ENCODE results near the gene PAMR1. TPM values are rescaled to one million over a fixed set of nuclear protein-coding genes. Genes with fewer than 3 reads are reported as not detected.

Gene PAMR1
- total RNA-seq, 4 donors from 2014 or later = 4.0 to 13.5 (median 10.4) TPM

DNA sequence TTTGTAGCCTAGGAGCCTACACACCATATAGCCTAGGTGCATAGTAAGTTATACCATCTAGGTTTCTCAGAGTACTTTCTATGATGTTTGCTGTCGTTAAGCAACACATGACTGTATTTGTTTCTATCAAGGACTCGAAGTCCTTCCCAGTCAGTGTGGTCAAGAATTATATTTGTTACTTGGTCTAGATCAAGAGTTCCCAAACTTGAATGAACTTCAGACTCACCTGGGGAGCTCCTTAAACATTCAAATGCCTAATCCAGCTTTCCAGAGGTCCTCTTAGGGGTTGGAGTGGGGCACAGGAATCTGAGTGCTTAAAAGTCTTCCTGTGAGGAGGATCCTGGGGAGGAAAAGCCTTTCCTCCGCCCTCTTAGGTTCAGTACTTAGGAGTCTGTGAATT is 41.5 kb upstream of the PAMR1 start:
- Histone ChIP-seq H3K27me3 (peaks cover 5% of the 10 kb centered on the region), H3K4me3 (no peak overlapping the region), H3K36me3 (no peaks in the 10 kb centered on the region), H3K9me3 (peaks cover 0 to 4% of the 10 kb centered on the region in 2 donors), H3K27ac (no peak overlapping the region), H3K4me1 (no peaks in the 10 kb centered on the region)
- intact Hi-C loops (cut with DNase I; ENCODE audit: low total_unique reads) (no loop called here), in situ Hi-C loops (cut with MboI; ENCODE audit: low pct_ligation_motif_present in 1 of 4, low pct_unique_long_range_greater_than_20kb in 1 of 4, low sequenced_read_pairs in 3 of 4) (no loop called here)
- no peak for DNase-seq
- 73 to 86% methylated on average over 1 to 3 of the region's 3 CpGs for WGBS, 2 donors (ENCODE audit: low coverage in 1 of 2)
- TF ChIP-seq POLR2A (IDR thresholded peaks at IDR 0.05) = no peak
- no peak for TF ChIP-seq EP300 (IDR thresholded peaks at IDR 0.05; ENCODE audit: low read depth)
- no peak for TF ChIP-seq POLR2AphosphoS5 (IDR thresholded peaks at IDR 0.05)
- TF ChIP-seq, protein P1, sequence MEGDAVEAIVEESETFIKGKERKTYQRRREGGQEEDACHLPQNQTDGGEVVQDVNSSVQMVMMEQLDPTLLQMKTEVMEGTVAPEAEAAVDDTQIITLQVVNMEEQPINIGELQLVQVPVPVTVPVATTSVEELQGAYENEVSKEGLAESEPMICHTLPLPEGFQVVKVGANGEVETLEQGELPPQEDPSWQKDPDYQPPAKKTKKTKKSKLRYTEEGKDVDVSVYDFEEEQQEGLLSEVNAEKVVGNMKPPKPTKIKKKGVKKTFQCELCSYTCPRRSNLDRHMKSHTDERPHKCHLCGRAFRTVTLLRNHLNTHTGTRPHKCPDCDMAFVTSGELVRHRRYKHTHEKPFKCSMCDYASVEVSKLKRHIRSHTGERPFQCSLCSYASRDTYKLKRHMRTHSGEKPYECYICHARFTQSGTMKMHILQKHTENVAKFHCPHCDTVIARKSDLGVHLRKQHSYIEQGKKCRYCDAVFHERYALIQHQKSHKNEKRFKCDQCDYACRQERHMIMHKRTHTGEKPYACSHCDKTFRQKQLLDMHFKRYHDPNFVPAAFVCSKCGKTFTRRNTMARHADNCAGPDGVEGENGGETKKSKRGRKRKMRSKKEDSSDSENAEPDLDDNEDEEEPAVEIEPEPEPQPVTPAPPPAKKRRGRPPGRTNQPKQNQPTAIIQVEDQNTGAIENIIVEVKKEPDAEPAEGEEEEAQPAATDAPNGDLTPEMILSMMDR (IDR thresholded peaks at IDR 0.05) = no peak

DNA sequence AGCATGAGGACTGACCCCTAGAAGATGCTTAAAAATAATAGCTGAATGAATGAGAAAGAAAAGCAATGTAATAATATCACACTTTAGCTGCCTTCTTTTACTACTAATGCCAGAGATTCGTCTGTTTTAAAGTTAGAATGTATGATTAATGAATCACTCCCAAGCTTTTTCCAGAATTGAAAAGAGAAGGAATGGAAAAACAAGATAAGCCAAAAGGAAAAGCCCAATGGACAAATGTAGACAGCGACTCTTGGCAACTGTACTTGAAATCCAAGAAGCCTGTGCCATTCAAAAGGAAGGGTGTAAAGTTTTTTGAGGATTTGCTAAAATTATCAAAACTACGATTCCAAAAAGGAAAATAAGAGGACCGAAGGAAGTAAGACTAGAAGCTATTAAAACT is 40.8 kb upstream of the PAMR1 start:
- peaks cover 0 to 4% of the 10 kb centered on the region in 2 donors for H3K9me3 ChIP-seq
- TF ChIP-seq POLR2A (IDR thresholded peaks at IDR 0.05) (no peak), EP300 (IDR thresholded peaks at IDR 0.05; ENCODE audit: low read depth) (no peak)
- no peaks in the 10 kb centered on the region for H3K4me1 ChIP-seq
- no peaks in the 10 kb centered on the region for H3K36me3 ChIP-seq
- in situ Hi-C loops (cut with MboI; ENCODE audit: low pct_ligation_motif_present in 1 of 4, low pct_unique_long_range_greater_than_20kb in 1 of 4, low sequenced_read_pairs in 3 of 4) = no loop called here
- DNase-seq = no peak
- H3K4me3 ChIP-seq = no peak overlapping the region
- intact Hi-C loops (cut with DNase I; ENCODE audit: low total_unique reads) = no loop called here
- WGBS, 2 donors (ENCODE audit: low coverage in 1 of 2) = 53 to 66% methylated on average over 4 of the region's 4 CpGs
- no peak overlapping the region for H3K27ac ChIP-seq
- H3K27me3 ChIP-seq = peaks cover 5% of the 10 kb centered on the region

DNA sequence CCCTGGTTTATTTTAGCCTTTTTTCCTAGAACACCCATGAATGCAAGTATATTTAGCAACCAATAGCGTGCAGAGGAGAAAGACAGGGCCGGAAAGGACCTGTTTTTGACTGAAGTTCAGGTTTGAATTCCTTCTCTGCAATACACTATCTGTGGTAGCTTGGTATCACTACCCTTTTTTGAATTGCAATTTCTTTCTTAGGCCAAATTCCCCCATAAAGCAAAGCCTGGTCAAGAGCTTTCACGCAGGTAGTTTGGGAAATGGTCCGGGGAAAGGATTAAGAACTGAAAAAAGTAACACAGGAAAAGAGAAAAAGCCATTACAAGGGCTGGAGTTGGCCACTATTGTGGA is 38.8 kb upstream of the PAMR1 start:
- DNase-seq = no peak
- TF ChIP-seq EP300 (IDR thresholded peaks at IDR 0.05; ENCODE audit: low read depth) (no peak), POLR2A (IDR thresholded peaks at IDR 0.05) (no peak), POLR2AphosphoS5 (IDR thresholded peaks at IDR 0.05) (no peak)
- TF ChIP-seq, protein P1 (IDR thresholded peaks at IDR 0.05) = no peak
- peaks cover 5% of the 10 kb centered on the region for H3K27me3 ChIP-seq
- intact Hi-C loops (cut with DNase I; ENCODE audit: low total_unique reads) (no loop called here), in situ Hi-C loops (cut with MboI; ENCODE audit: low pct_ligation_motif_present in 1 of 4, low pct_unique_long_range_greater_than_20kb in 1 of 4, low sequenced_read_pairs in 3 of 4) (no loop called here)
- H3K9me3 ChIP-seq = no peaks in the 10 kb centered on the region
- H3K27ac ChIP-seq = no peak overlapping the region
- WGBS, 2 donors (ENCODE audit: low coverage in 1 of 2) = 48 to 61% methylated on average over 4 of the region's 4 CpGs
- H3K4me3 ChIP-seq = no peak overlapping the region
- no peaks in the 10 kb centered on the region for H3K36me3 ChIP-seq
- no peaks in the 10 kb centered on the region for H3K4me1 ChIP-seq

DNA sequence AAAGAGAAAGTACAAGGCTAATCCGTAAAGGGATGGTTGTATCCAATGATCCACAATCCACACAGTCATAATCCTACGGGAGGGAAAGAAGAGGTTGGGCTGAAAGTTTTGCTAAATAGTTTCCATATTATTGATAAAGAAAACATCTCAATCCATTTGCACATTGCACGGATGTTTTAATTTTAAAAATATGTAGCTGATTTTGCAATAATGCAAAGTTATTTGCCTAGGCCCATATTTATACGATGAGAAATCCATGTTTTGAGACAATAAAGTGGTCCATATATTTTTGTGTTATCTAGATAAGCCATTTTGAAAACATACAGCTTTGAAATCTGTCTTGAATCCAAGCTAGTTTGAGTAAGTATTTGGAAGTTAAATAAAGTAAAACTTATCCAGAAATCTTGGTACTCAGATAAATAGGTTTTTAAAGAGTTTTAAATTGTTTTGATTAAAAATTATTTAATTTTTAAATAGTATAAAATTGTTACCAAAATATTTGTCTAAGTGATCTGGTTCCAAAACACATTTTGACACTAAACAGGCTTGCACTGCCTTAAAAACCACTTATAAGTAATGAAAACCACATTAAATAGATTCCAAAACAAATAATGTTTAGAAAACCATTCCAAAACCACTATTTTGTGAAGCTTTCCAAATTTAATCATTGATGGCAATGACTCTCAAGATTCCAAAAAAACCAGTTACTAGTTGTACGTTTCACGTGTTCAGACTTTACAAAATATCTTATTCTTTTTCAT is 38.2 kb upstream of the PAMR1 start:
- H3K36me3 ChIP-seq = no peaks in the 10 kb centered on the region
- H3K4me3 ChIP-seq = no peak overlapping the region
- in situ Hi-C loops (cut with MboI; ENCODE audit: low pct_ligation_motif_present in 1 of 4, low pct_unique_long_range_greater_than_20kb in 1 of 4, low sequenced_read_pairs in 3 of 4) = no loop called here
- WGBS, 2 donors (ENCODE audit: low coverage in 1 of 2) = 59 to 67% methylated on average over 6 of the region's 6 CpGs
- DNase-seq = no peak
- no peak overlapping the region for H3K27ac ChIP-seq
- no peaks in the 10 kb centered on the region for H3K4me1 ChIP-seq
- intact Hi-C loops (cut with DNase I; ENCODE audit: low total_unique reads) = no loop called here
- TF ChIP-seq, protein P1 (IDR thresholded peaks at IDR 0.05) = no peak
- TF ChIP-seq POLR2AphosphoS5 (IDR thresholded peaks at IDR 0.05) = no peak
- no peak for TF ChIP-seq EP300 (IDR thresholded peaks at IDR 0.05; ENCODE audit: low read depth)
- TF ChIP-seq POLR2A (IDR thresholded peaks at IDR 0.05) = no peak
- no peaks in the 10 kb centered on the region for H3K9me3 ChIP-seq
- H3K27me3 ChIP-seq = peaks cover 5% of the 10 kb centered on the region

DNA sequence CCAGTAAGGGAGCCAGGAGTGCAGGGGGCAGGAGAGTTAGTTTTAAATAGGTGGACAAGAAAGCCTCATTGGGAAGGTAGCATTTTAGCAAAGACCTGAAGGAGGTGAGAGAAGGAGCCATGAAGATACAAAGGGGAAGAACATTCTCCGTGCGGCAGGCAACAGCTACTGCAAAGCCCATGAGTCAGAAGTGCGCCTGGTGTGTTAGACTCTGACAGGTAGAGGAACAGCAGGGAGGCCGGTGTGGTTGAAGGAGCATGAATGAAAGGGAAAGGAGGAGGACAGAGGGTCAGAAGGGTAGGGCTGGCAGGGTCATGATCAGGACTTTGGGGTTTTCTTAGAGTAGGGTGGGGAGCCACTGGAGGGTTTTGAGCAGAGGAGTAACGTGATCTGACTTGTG is 34.5 kb upstream of the PAMR1 start:
- Histone ChIP-seq H3K4me3 (no peak overlapping the region), H3K4me1 (no peaks in the 10 kb centered on the region), H3K27me3 (no peaks in the 10 kb centered on the region), H3K36me3 (no peaks in the 10 kb centered on the region), H3K27ac (no peak overlapping the region), H3K9me3 (no peaks in the 10 kb centered on the region)
- in situ Hi-C loops (cut with MboI; ENCODE audit: low pct_ligation_motif_present in 1 of 4, low pct_unique_long_range_greater_than_20kb in 1 of 4, low sequenced_read_pairs in 3 of 4) = no loop called here
- no peak for DNase-seq
- WGBS, 2 donors (ENCODE audit: low coverage in 1 of 2) = 88 to 94% methylated on average over 3 to 5 of the region's 5 CpGs
- no peak for TF ChIP-seq EP300 (IDR thresholded peaks at IDR 0.05; ENCODE audit: low read depth)
- intact Hi-C loops (cut with DNase I; ENCODE audit: low total_unique reads) = no loop called here
